ENCODE results near the gene PDIA6. TPM values are rescaled to one million over a fixed set of nuclear protein-coding genes. Genes with fewer than 3 reads are reported as not detected.
A peak's percentile ranks its signal among the peaks of the same experiment; 100 is the strongest.

Gene PDIA6
- total and polyA plus RNA-seq, 2 experiments from 2014 or later, result 214 to 548 TPM

GRCh38 chr2:10764096-10764785 is 48.3 kb downstream of the PDIA6 start:
- no peaks in the 10 kb centered on the region for H3K9me3 ChIP-seq (ENCODE audit: low read depth)
- H3K4me3 ChIP-seq, result no peak overlapping the region
- no peaks in the 10 kb centered on the region for H3K36me3 ChIP-seq
- TF ChIP-seq CTCF (IDR thresholded peaks at IDR 0.05; ENCODE audit: low read depth, low read length), result no peak
- no peak for DNase-seq (ENCODE audit: low read depth in 1 of 2, low spot score in 1 of 2)
- no peak overlapping the region for H3K27ac ChIP-seq
- H3K27me3 ChIP-seq, result no peaks in the 10 kb centered on the region
- H3K4me1 ChIP-seq (ENCODE audit: low read depth), result no peaks in the 10 kb centered on the region

GRCh38 chr2:10763461-10763800 is 49.2 kb downstream of the PDIA6 start:
- H3K27me3 ChIP-seq, result no peaks in the 10 kb centered on the region
- no peaks in the 10 kb centered on the region for H3K4me1 ChIP-seq (ENCODE audit: low read depth)
- no peak for DNase-seq (ENCODE audit: low read depth in 1 of 2, low spot score in 1 of 2)
- no peak for TF ChIP-seq CTCF (IDR thresholded peaks at IDR 0.05; ENCODE audit: low read depth, low read length)
- H3K36me3 ChIP-seq, result no peaks in the 10 kb centered on the region
- no peak overlapping the region for H3K4me3 ChIP-seq
- H3K27ac ChIP-seq, result no peak overlapping the region
- no peaks in the 10 kb centered on the region for H3K9me3 ChIP-seq (ENCODE audit: low read depth)

- H3K9me3 ChIP-seq (ENCODE audit: low read depth), result no peaks in the 10 kb centered on the region
- H3K27me3 ChIP-seq, result no peaks in the 10 kb centered on the region
- no peak overlapping the region for H3K4me3 ChIP-seq
- no peak overlapping the region for H3K27ac ChIP-seq
- DNase-seq (ENCODE audit: low read depth in 1 of 2, low spot score in 1 of 2), result peak; percentile 12 to 83
- H3K36me3 ChIP-seq, result no peaks in the 10 kb centered on the region
- no peak for TF ChIP-seq CTCF (IDR thresholded peaks at IDR 0.05; ENCODE audit: low read depth, low read length)
- no peaks in the 10 kb centered on the region for H3K4me1 ChIP-seq (ENCODE audit: low read depth)
Observed at GRCh38 chr2:10762651-10763460, 49.7 kb downstream of the PDIA6 start.

GRCh38 chr2:10761591-10761990 is 51.0 kb downstream of the PDIA6 start:
- Histone ChIP-seq H3K27ac (no peak overlapping the region), H3K4me1 (ENCODE audit: low read depth) (no peaks in the 10 kb centered on the region), H3K4me3 (no peak overlapping the region), H3K36me3 (no peaks in the 10 kb centered on the region), H3K27me3 (no peaks in the 10 kb centered on the region), H3K9me3 (ENCODE audit: low read depth) (no peaks in the 10 kb centered on the region)
- DNase-seq (ENCODE audit: low read depth in 1 of 2, low spot score in 1 of 2), result no peak
- no peak for TF ChIP-seq CTCF (IDR thresholded peaks at IDR 0.05; ENCODE audit: low read depth, low read length)

- Histone ChIP-seq H3K27ac (no peak overlapping the region), H3K27me3 (no peaks in the 10 kb centered on the region), H3K4me3 (no peak overlapping the region), H3K36me3 (no peaks in the 10 kb centered on the region), H3K4me1 (ENCODE audit: low read depth) (no peaks in the 10 kb centered on the region), H3K9me3 (ENCODE audit: low read depth) (no peaks in the 10 kb centered on the region)
- DNase-seq (ENCODE audit: low read depth in 1 of 2, low spot score in 1 of 2), result no peak
- TF ChIP-seq CTCF (IDR thresholded peaks at IDR 0.05; ENCODE audit: low read depth, low read length), result no peak
Observed at GRCh38 chr2:10760794-10761504, 51.6 kb downstream of the PDIA6 start.
